ENCODE data around the gene RHPN2.

RHPN2 gene

GRCh38 chr19:33064792-33065550, at the start of gene RHPN2:
Gene RHPN2 (minus strand): TSS chr19:33064888. CDS start chr19:33064852, 36 bp downstream.
- Histone ChIP-seq H3F3A (ENCODE audit: low read depth) (no peaks in the 10 kb centered on the region), H3K27me3 (ENCODE audit: insufficient read depth, low read length, poor library complexity, severe bottlenecking) (no peaks in the 10 kb centered on the region), H3K9me2 (replicated peaks; ENCODE audit: low read depth, low read length) (no peaks in the 10 kb centered on the region), H2AFZ (ENCODE audit: low read length) (no peak within 1 kb of the TSS), H3K4me3 (ENCODE audit: low read length, poor library complexity, severe bottlenecking) (no peak within 1 kb of the TSS), H3K9me3 (ENCODE audit: insufficient read depth, low read depth, low read length) (no peaks in the 10 kb centered on the region), H4K20me1 (ENCODE audit: insufficient read depth, low read length, poor library complexity, severe bottlenecking) (no peaks in the 10 kb centered on the region), H3K79me2 (ENCODE audit: insufficient read depth, low read length) (no peaks in the 10 kb centered on the region), H3K4me1 (ENCODE audit: insufficient read depth, low read length, poor library complexity, severe bottlenecking) (no peaks in the 10 kb centered on the region), H3K9ac (ENCODE audit: low read depth, low read length, poor library complexity, severe bottlenecking) (no peak within 1 kb of the TSS), H3K4me2 (ENCODE audit: low read depth, low read length, poor library complexity, severe bottlenecking) (no peak within 1 kb of the TSS), H3K36me3 (ENCODE audit: insufficient read depth, low read length) (no peaks in the 10 kb centered on the region)
- TF ChIP-seq EZH2phosphoT487 (IDR thresholded peaks at IDR 0.05; ENCODE audit: borderline replicate concordance) (no peak), CTCF (conservative IDR thresholded peaks at IDR 0.05; ENCODE audit: low read length) (no peak)

GRCh38 chr19:33114312-33114711, 49.6 kb upstream of the RHPN2 start:
- Histone ChIP-seq H3K36me3 (ENCODE audit: insufficient read depth, low read length) (peaks cover 38% of the 10 kb centered on the region; the same call in 1 of the 2 replicates), H3K4me3 (ENCODE audit: low read length, poor library complexity, severe bottlenecking) (no peak overlapping the region)

GRCh38 chr19:33111587-33111986, 46.9 kb upstream of the RHPN2 start:
- Histone ChIP-seq H2AFZ (ENCODE audit: low read length) (no peak overlapping the region), H4K20me1 (ENCODE audit: insufficient read depth, low read length, poor library complexity, severe bottlenecking) (no peaks in the 10 kb centered on the region), H3F3A (ENCODE audit: low read depth) (no peaks in the 10 kb centered on the region), H3K9me2 (replicated peaks; ENCODE audit: low read depth, low read length) (no peaks in the 10 kb centered on the region), H3K4me1 (ENCODE audit: insufficient read depth, low read length, poor library complexity, severe bottlenecking) (no peaks in the 10 kb centered on the region), H3K9ac (ENCODE audit: low read depth, low read length, poor library complexity, severe bottlenecking) (no peak overlapping the region), H3K4me3 (ENCODE audit: low read length, poor library complexity, severe bottlenecking) (no peak overlapping the region), H3K27me3 (ENCODE audit: insufficient read depth, low read length, poor library complexity, severe bottlenecking) (no peaks in the 10 kb centered on the region), H3K9me3 (ENCODE audit: insufficient read depth, low read depth, low read length) (no peaks in the 10 kb centered on the region), H3K36me3 (ENCODE audit: insufficient read depth, low read length) (peaks cover 36% of the 10 kb centered on the region; the same call in 1 of the 2 replicates), H3K4me2 (ENCODE audit: low read depth, low read length, poor library complexity, severe bottlenecking) (no peak overlapping the region), H3K79me2 (ENCODE audit: insufficient read depth, low read length) (no peaks in the 10 kb centered on the region)
- TF ChIP-seq CTCF (conservative IDR thresholded peaks at IDR 0.05; ENCODE audit: low read length) (no peak), EZH2phosphoT487 (IDR thresholded peaks at IDR 0.05; ENCODE audit: borderline replicate concordance) (no peak)

More at GRCh38 chr19:33114312-33114711, 49.6 kb upstream of the RHPN2 start:
- no peaks in the 10 kb centered on the region for H3K27me3 ChIP-seq (ENCODE audit: insufficient read depth, low read length, poor library complexity, severe bottlenecking)
- no peaks in the 10 kb centered on the region for H3K9me3 ChIP-seq (ENCODE audit: insufficient read depth, low read depth, low read length)
- no peaks in the 10 kb centered on the region for H3K79me2 ChIP-seq (ENCODE audit: insufficient read depth, low read length)
- no peak overlapping the region for H3K4me2 ChIP-seq (ENCODE audit: low read depth, low read length, poor library complexity, severe bottlenecking)
- no peaks in the 10 kb centered on the region for H4K20me1 ChIP-seq (ENCODE audit: insufficient read depth, low read length, poor library complexity, severe bottlenecking)
- H2AFZ ChIP-seq (ENCODE audit: low read length): no peak overlapping the region
- H3K9me2 ChIP-seq (replicated peaks; ENCODE audit: low read depth, low read length): no peaks in the 10 kb centered on the region
- H3K9ac ChIP-seq (ENCODE audit: low read depth, low read length, poor library complexity, severe bottlenecking): no peak overlapping the region
- TF ChIP-seq EZH2phosphoT487 (IDR thresholded peaks at IDR 0.05; ENCODE audit: borderline replicate concordance): no peak
- TF ChIP-seq CTCF (conservative IDR thresholded peaks at IDR 0.05; ENCODE audit: low read length): no peak
- no peaks in the 10 kb centered on the region for H3K4me1 ChIP-seq (ENCODE audit: insufficient read depth, low read length, poor library complexity, severe bottlenecking)
- H3F3A ChIP-seq (ENCODE audit: low read depth): no peaks in the 10 kb centered on the region

Data from Loucy (cell line).